ENCODE measurements around the gene NUP93. TPM values are rescaled to one million over a fixed set of nuclear protein-coding genes. Genes with fewer than 3 reads are reported as not detected.
A peak's percentile ranks its signal among the peaks of the same experiment; 100 is the strongest.

NUP93 gene
- total and polyA plus RNA-seq, 4 donors, result 27.4 to 59.9 (median 51.2) TPM

DNA sequence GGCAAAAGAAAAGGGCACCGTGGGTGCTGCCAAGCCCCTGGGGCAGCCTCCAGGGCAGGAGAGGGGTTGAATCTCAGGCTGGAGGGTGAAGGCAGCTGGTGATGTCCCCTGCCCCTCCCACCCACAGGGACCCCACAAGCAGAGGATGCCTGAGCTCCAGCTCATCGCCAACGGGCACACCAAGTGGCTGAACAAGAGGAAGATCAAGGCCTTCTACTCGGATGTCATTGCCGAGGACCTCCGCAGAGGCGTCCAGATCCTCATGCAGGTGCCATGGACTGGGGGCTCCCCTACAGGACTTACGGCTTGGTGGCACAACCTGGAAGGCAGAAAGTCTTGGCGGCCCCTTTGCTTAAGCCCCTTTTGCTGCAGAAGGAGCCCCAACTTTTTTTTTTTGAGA, 156.9 kb downstream of the NUP93 start:
- no peak for ATAC-seq (ENCODE audit: insufficient read depth, low FRiP score)

DNA sequence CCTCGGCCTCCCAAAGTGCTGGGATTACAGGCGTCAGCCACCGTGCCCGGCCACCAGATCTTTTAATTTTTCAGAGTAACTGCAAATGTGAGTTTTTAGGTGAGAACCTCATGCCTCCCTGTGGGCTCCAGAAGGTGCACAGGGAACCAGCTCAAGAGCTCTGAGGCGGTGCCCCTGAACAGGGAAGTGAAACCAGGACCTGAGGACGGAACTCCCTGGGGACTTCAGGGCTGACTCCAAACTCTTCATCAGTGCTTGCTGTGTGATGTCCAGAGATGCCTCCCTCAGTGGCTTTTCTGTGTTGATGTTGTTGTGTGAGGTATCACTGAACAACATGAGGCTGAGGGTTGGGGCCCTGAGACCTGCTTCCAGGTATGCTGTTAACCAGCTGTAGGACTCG, 158.9 kb downstream of the NUP93 start:
- Histone ChIP-seq H3K27ac (ENCODE audit: low read depth in 1 of 2, low read length in 1 of 2) (no peak overlapping the region), H3K4me1 (ENCODE audit: control insufficient read depth in 5 of 5, insufficient read depth in 5 of 5, low read length in 5 of 5) (no peaks in the 10 kb centered on the region), H3K9ac (ENCODE audit: insufficient read depth in 1 of 2, low read length in 2 of 2) (no peak overlapping the region), H3K9me3 (ENCODE audit: control insufficient read depth in 4 of 4, insufficient read depth in 3 of 4, low read length in 3 of 4) (no peaks in the 10 kb centered on the region), H3K27me3 (ENCODE audit: control insufficient read depth in 3 of 3, insufficient read depth in 3 of 3, low read length in 2 of 3) (no peaks in the 10 kb centered on the region), H3K36me3 (ENCODE audit: control insufficient read depth in 4 of 4, insufficient read depth in 4 of 4, low read length in 4 of 4) (no peaks in the 10 kb centered on the region), H3K4me3 (peak overlapping the region; percentile 5)
- no peak for ATAC-seq (ENCODE audit: insufficient read depth, low FRiP score)
- TF ChIP-seq, protein P1, sequence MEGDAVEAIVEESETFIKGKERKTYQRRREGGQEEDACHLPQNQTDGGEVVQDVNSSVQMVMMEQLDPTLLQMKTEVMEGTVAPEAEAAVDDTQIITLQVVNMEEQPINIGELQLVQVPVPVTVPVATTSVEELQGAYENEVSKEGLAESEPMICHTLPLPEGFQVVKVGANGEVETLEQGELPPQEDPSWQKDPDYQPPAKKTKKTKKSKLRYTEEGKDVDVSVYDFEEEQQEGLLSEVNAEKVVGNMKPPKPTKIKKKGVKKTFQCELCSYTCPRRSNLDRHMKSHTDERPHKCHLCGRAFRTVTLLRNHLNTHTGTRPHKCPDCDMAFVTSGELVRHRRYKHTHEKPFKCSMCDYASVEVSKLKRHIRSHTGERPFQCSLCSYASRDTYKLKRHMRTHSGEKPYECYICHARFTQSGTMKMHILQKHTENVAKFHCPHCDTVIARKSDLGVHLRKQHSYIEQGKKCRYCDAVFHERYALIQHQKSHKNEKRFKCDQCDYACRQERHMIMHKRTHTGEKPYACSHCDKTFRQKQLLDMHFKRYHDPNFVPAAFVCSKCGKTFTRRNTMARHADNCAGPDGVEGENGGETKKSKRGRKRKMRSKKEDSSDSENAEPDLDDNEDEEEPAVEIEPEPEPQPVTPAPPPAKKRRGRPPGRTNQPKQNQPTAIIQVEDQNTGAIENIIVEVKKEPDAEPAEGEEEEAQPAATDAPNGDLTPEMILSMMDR (IDR thresholded peaks at IDR 0.05; ENCODE audit: control extremely low read depth, extremely low read depth), result no peak
- DNase-seq, result no peak
- WGBS, 2 donors, result 88 to 89% methylated on average over 7 of the region's 7 CpGs

More for the DNA sequence above, 156.9 kb downstream of the NUP93 start:
- Histone ChIP-seq H3K36me3 (ENCODE audit: control insufficient read depth in 4 of 4, insufficient read depth in 4 of 4, low read length in 4 of 4) (no peaks in the 10 kb centered on the region), H3K9ac (ENCODE audit: insufficient read depth in 1 of 2, low read length in 2 of 2) (no peak overlapping the region), H3K4me1 (ENCODE audit: control insufficient read depth in 5 of 5, insufficient read depth in 5 of 5, low read length in 5 of 5) (no peaks in the 10 kb centered on the region), H3K9me3 (ENCODE audit: control insufficient read depth in 4 of 4, insufficient read depth in 3 of 4, low read length in 3 of 4) (no peaks in the 10 kb centered on the region), H3K27me3 (ENCODE audit: control insufficient read depth in 3 of 3, insufficient read depth in 3 of 3, low read length in 2 of 3) (no peaks in the 10 kb centered on the region), H3K4me3 (no peak overlapping the region), H3K27ac (ENCODE audit: low read depth in 1 of 2, low read length in 1 of 2) (no peak overlapping the region)
- 85 to 95% methylated on average over 9 of the region's 9 CpGs for WGBS, 2 donors
- TF ChIP-seq, protein P1 (IDR thresholded peaks at IDR 0.05; ENCODE audit: control extremely low read depth, extremely low read depth), result no peak
- no peak for DNase-seq

DNA sequence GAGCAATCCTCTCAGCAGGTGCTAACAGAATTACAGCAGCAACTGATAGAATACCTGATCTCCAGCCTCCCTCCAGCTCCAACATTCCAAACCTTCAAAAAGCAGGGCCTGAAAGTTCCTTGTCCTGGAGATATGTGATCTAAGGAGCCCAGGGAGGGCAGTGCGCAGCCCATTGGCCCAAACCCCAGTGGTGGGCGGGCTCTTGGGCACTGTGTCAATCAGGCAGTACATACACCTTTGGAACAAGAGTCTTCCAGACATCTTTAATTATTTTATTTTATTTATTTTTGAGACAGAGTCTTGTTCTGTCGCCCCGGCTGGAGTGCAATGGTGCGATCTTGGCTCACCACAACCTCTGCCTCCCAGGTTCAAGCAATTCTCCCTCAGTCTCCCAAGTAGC, 159.3 kb downstream of the NUP93 start:
- H3K27ac ChIP-seq (ENCODE audit: low read depth in 1 of 2, low read length in 1 of 2), result no peak overlapping the region
- H3K9ac ChIP-seq (ENCODE audit: insufficient read depth in 1 of 2, low read length in 2 of 2), result no peak overlapping the region
- H3K27me3 ChIP-seq (ENCODE audit: control insufficient read depth in 3 of 3, insufficient read depth in 3 of 3, low read length in 2 of 3), result no peaks in the 10 kb centered on the region
- TF ChIP-seq, protein P1 (IDR thresholded peaks at IDR 0.05; ENCODE audit: control extremely low read depth, extremely low read depth), result no peak
- H3K36me3 ChIP-seq (ENCODE audit: control insufficient read depth in 4 of 4, insufficient read depth in 4 of 4, low read length in 4 of 4), result no peaks in the 10 kb centered on the region
- no peaks in the 10 kb centered on the region for H3K9me3 ChIP-seq (ENCODE audit: control insufficient read depth in 4 of 4, insufficient read depth in 3 of 4, low read length in 3 of 4)
- DNase-seq (no peak), ATAC-seq (ENCODE audit: insufficient read depth, low FRiP score) (no peak)
- 94 to 98% methylated on average over 5 of the region's 5 CpGs for WGBS, 2 donors
- no peaks in the 10 kb centered on the region for H3K4me1 ChIP-seq (ENCODE audit: control insufficient read depth in 5 of 5, insufficient read depth in 5 of 5, low read length in 5 of 5)
- peak overlapping the region; percentile 5 for H3K4me3 ChIP-seq

DNA sequence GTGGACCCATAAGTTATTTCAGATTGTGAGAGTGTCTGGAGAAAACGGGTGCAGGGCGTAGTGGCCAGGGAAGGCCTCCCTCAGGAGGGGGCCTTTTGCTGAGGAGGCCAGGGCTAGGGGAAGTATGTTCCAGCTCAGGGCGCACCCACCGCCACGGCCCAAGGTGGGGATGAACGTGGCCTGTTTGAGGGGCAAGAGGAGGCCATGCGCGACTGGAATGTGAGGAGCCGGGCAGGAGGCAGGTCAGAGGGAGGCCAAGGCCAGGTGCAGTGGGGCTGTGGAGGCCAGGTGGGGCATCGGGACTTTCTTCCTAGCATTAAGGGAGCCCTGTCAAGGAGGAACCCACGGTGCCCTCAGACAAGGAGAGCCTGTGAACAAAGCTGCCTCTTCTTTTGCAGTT, 161.8 kb downstream of the NUP93 start:
- Histone ChIP-seq H3K4me3 (no peak overlapping the region), H3K9me3 (ENCODE audit: control insufficient read depth in 4 of 4, insufficient read depth in 3 of 4, low read length in 3 of 4) (no peaks in the 10 kb centered on the region), H3K4me1 (ENCODE audit: control insufficient read depth in 5 of 5, insufficient read depth in 5 of 5, low read length in 5 of 5) (no peaks in the 10 kb centered on the region), H3K9ac (ENCODE audit: insufficient read depth in 1 of 2, low read length in 2 of 2) (no peak overlapping the region), H3K36me3 (ENCODE audit: control insufficient read depth in 4 of 4, insufficient read depth in 4 of 4, low read length in 4 of 4) (no peaks in the 10 kb centered on the region), H3K27ac (ENCODE audit: low read depth in 1 of 2, low read length in 1 of 2) (no peak overlapping the region), H3K27me3 (ENCODE audit: control insufficient read depth in 3 of 3, insufficient read depth in 3 of 3, low read length in 2 of 3) (no peaks in the 10 kb centered on the region)
- WGBS, 2 donors, result 81 to 87% methylated on average over 11 of the region's 11 CpGs
- ATAC-seq (ENCODE audit: insufficient read depth, low FRiP score) (no peak), DNase-seq (no peak)
- TF ChIP-seq, protein P1 (IDR thresholded peaks at IDR 0.05; ENCODE audit: control extremely low read depth, extremely low read depth), result no peak
